Osteoblast (primary cell): Measurements from ENCODE around the gene TCF4. TPM values are rescaled to one million over a fixed set of nuclear protein-coding genes. Genes with fewer than 3 reads are reported as not detected.

Experiments used
- DNase-seq: peaks from one replicate; pipeline ENCODE4 v3.0.0; 2011; ENCODE audit warnings: low spot score, mixed read lengths; ENCODE audit not compliant: insufficient read length; ENCODE audit errors: missing footprints
- H2AFZ ChIP-seq: 2 replicates; pipeline ENCODE4 v1.6.0; 2011; ENCODE audit warnings: mild to moderate bottlenecking, low read length
- H3K27ac ChIP-seq: 2 replicates; pipeline ENCODE4 v1.5.1; 2011; ENCODE audit warnings: mild to moderate bottlenecking, low read depth, low read length, moderate library complexity
- H3K27me3 ChIP-seq: 2 replicates; pipeline ENCODE4 v1.6.0; 2012; ENCODE audit warnings: mild to moderate bottlenecking, control low read depth, inconsistent platforms, low read length, moderate library complexity; ENCODE audit not compliant: insufficient read depth
- H3K36me3 ChIP-seq: 2 replicates; pipeline ENCODE4 v1.5.1; 2011; ENCODE audit warnings: mild to moderate bottlenecking, low read length, control low read depth, moderate library complexity; ENCODE audit not compliant: insufficient read depth
- H3K4me1 ChIP-seq: 2 replicates; pipeline ENCODE4 v1.5.1; 2011; ENCODE audit warnings: mild to moderate bottlenecking, low read length, control low read depth, moderate library complexity; ENCODE audit not compliant: insufficient read depth
- H3K4me2 ChIP-seq: 2 replicates; pipeline ENCODE4 v1.6.0; 2011; ENCODE audit warnings: mild to moderate bottlenecking, low read length; ENCODE audit not compliant: insufficient read depth
- H3K4me3 ChIP-seq: fragments of 200-600 bp; sonication (generic); 3 replicates; pipeline ENCODE4 v1.5.1; 2012; ENCODE audit warnings: mild to moderate bottlenecking, low read length, inconsistent platforms; ENCODE audit not compliant: insufficient read depth
- H3K79me2 ChIP-seq: 2 replicates; pipeline ENCODE4 v1.6.0; 2012; ENCODE audit warnings: mild to moderate bottlenecking, low read length, control low read depth, inconsistent platforms; ENCODE audit not compliant: insufficient read depth
- H3K9me3 ChIP-seq: 2 replicates; pipeline ENCODE4 v1.5.1; 2011; ENCODE audit warnings: low read depth, low read length, control low read depth
- H4K20me1 ChIP-seq: 2 replicates; pipeline ENCODE4 v1.6.0; 2012; ENCODE audit warnings: mild to moderate bottlenecking, low read length, control low read depth; ENCODE audit not compliant: insufficient read depth
- CTCF ChIP-seq: IDR thresholded peaks from 2 replicates; pipeline ENCODE4 v1.5.1; 2011; ENCODE audit warnings: mild to moderate bottlenecking, low read depth, low read length, moderate library complexity; ENCODE audit errors: extremely low read depth
- total RNA-seq: library from RNA; depleted of rRNA; stranded (reverse); fragments of >200 nt; gene quantifications from 2 replicates; pipeline ENCODE4 v1.2.3, GENCODE V29; 2012

TCF4 gene
- total RNA-seq, 1 donor = 87.2 TPM

GRCh38 chr18:55587418-55588110 lies 428 bp downstream of the TCF4 start:
- Histone ChIP-seq H3K27me3 (no peaks in the 10 kb centered on the region), H3K27ac (peak overlapping the region; percentile 72), H2AFZ (peak overlapping the region; percentile 21), H3K4me3 (peak overlapping the region; percentile 80), H4K20me1 (no peaks in the 10 kb centered on the region), H3K4me1 (peaks cover 28% of the 10 kb centered on the region), H3K4me2 (peak overlapping the region; percentile 55), H3K36me3 (peaks cover 6% of the 10 kb centered on the region), H3K9me3 (no peaks in the 10 kb centered on the region), H3K79me2 (peaks cover 34% of the 10 kb centered on the region)
- DNase-seq = peak; percentile 59
- no peak for TF ChIP-seq CTCF

GRCh38 chr18:55585920-55586561 lies 2.0 kb downstream of the TCF4 start:
- peak overlapping the region; percentile 81 for H2AFZ ChIP-seq
- peak overlapping the region; percentile 87 for H3K27ac ChIP-seq
- H4K20me1 ChIP-seq = no peaks in the 10 kb centered on the region
- peak overlapping the region; percentile 80 for H3K4me3 ChIP-seq
- H3K4me2 ChIP-seq = peak overlapping the region; percentile 91
- H3K9me3 ChIP-seq = no peaks in the 10 kb centered on the region
- peaks cover 25% of the 10 kb centered on the region for H3K4me1 ChIP-seq
- DNase-seq = no peak
- TF ChIP-seq CTCF = no peak
- no peaks in the 10 kb centered on the region for H3K27me3 ChIP-seq
- H3K36me3 ChIP-seq = peaks cover 6% of the 10 kb centered on the region
- peaks cover 47% of the 10 kb centered on the region for H3K79me2 ChIP-seq

GRCh38 chr18:55585065-55585919 lies 2.7 kb downstream of the TCF4 start:
- H3K36me3 ChIP-seq = peaks cover 6% of the 10 kb centered on the region
- peak overlapping the region; percentile 91 for H3K4me2 ChIP-seq
- TF ChIP-seq CTCF = no peak
- H3K79me2 ChIP-seq = peaks cover 54% of the 10 kb centered on the region
- DNase-seq = no peak
- H4K20me1 ChIP-seq = no peaks in the 10 kb centered on the region
- H3K9me3 ChIP-seq = no peaks in the 10 kb centered on the region
- peak overlapping the region; percentile 81 for H2AFZ ChIP-seq
- H3K27me3 ChIP-seq = no peaks in the 10 kb centered on the region
- H3K4me1 ChIP-seq = peaks cover 25% of the 10 kb centered on the region
- peak overlapping the region; percentile 45 for H3K27ac ChIP-seq
- peak overlapping the region; percentile 80 for H3K4me3 ChIP-seq
